K562 (cell line): Measurements from ENCODE around the gene CPEB1. TPM values are rescaled to one million over a fixed set of nuclear protein-coding genes. Genes with fewer than 3 reads are reported as not detected.

Source experiments
- BRD9 ChIP-seq: fragments of 450-650 bp; IDR thresholded peaks from 2 replicates; pipeline ENCODE4 v1.6.1; 2018; ENCODE audit warnings: low read depth; ENCODE audit not compliant: partially characterized antibody
- C11orf30 ChIP-seq: fragments of 450-650 bp; IDR thresholded peaks from 2 replicates; pipeline ENCODE4 v1.6.1; 2016; ENCODE audit warnings: low read depth, mild to moderate bottlenecking
- EP400 ChIP-seq: fragments of 450-650 bp; IDR thresholded peaks from 2 replicates; pipeline ENCODE4 v1.6.1; 2017; ENCODE audit warnings: antibody characterized with exemption, mild to moderate bottlenecking, moderate library complexity
- FOXK1 ChIP-seq: sonication (generic); formaldehyde crosslinking; IDR thresholded peaks from 2 replicates; pipeline ENCODE4 v1.8.0; 2022; ENCODE audit warnings: missing genetic modification reagents, mild to moderate bottlenecking, borderline replicate concordance
- RBM34 ChIP-seq: fragments of 200-400 bp; formaldehyde crosslinking; IDR thresholded peaks from 2 replicates; pipeline ENCODE4 v1.6.1; 2018; ENCODE audit warnings: low read length, borderline replicate concordance; ENCODE audit not compliant: insufficient read depth
- TAL1 ChIP-seq: fragments of 450-650 bp; IDR thresholded peaks from 2 replicates; pipeline ENCODE4 v1.6.1; 2016; ENCODE audit warnings: mild to moderate bottlenecking
- TEAD2 ChIP-seq: fragments of 450-650 bp; IDR thresholded peaks from 2 replicates; pipeline ENCODE4 v1.6.1; 2016; ENCODE audit warnings: missing genetic modification characterization, control low read depth, missing compliant biosample characterization
- ZNF175 ChIP-seq: fragments of 200-800 bp; sonication (Bioruptor generic); IDR thresholded peaks from 2 replicates; pipeline ENCODE4 v1.6.1; 2016; ENCODE audit warnings: low read depth, mild to moderate bottlenecking, missing genetic modification characterization, missing compliant biosample characterization
- ZNF318 ChIP-seq, 2 experiments: fragments of 450-650 bp; IDR thresholded peaks; 2 replicates each; pipeline ENCODE4 v1.6.1; 2016; ENCODE audit warnings: mild to moderate bottlenecking in 2 of 2, borderline replicate concordance in 1 of 2, low read depth in 1 of 2, moderate library complexity in 1 of 2
- ZNF586 ChIP-seq: fragments of 450-650 bp; formaldehyde crosslinking; conservative IDR thresholded peaks from 2 replicates; pipeline ENCODE4 v1.4.0; 2020; ENCODE audit warnings: mild to moderate bottlenecking, moderate library complexity
- polyA plus RNA-seq, 8 experiments: library from polyadenylated mRNA; depleted of rRNA in 4 of 8; stranded (reverse) in 5 of 8; unstranded in 3 of 8; fragments of >200 nt; fragmentation: Nextera tagmentation in 2 of 8; fragmentation: Illumina TruSeq in 1 of 8; extraction: Ambion mirVana in 2 of 8; extraction: Trizol in 1 of 8; gene quantifications; 2 replicates each; pipeline versions ENCODE4 v1.2.1 to v1.2.3, GENCODE V29; 2011 to 2014; ENCODE audit warnings: inconsistent platforms in 1 of 8, missing spikeins in 1 of 8
- total RNA-seq, 7 experiments: library from RNA; depleted of rRNA in 6 of 7; stranded (reverse); fragments of >200 nt in 6 of 7; fragmentation: Illumina TruSeq in 2 of 7; extraction: Trizol in 2 of 7; gene quantifications; 2 replicates each; pipeline versions ENCODE4 v1.2.1 to v1.2.3, GENCODE V29; 2011 to 2021; ENCODE audit warnings: low replicate concordance in 1 of 7
- TF ChIP-seq, protein P1 (sequence below), 2 experiments: IDR thresholded peaks in 1 of 2; conservative IDR thresholded peaks in 1 of 2; 2 replicates each; pipeline ENCODE4 v1.6.1; 2016; ENCODE audit warnings: low read depth in 2 of 2, mild to moderate bottlenecking in 1 of 2, missing compliant biosample characterization in 1 of 2, missing genetic modification characterization in 1 of 2, moderate library complexity in 1 of 2
- TF ChIP-seq, protein P2 (sequence below): fragments of 450-650 bp; IDR thresholded peaks from 2 replicates; pipeline ENCODE4 v1.6.1; 2018; ENCODE audit not compliant: partially characterized antibody

The CPEB1 gene
- total and polyA plus RNA-seq, 9 of the 15 experiments (the other 6 are each of a cell fraction or from before 2014, with no cell fraction given) = 2.2 to 13.4 (median 9.7) TPM

- TF ChIP-seq ZNF318 (IDR thresholded peaks at IDR 0.05; ENCODE audit: borderline replicate concordance in 1 of 2, low read depth in 1 of 2) (no peak), ZNF175 (CRISPR knock-in tag) (no peak), BRD9 (no peak), TEAD2 (no peak), FOXK1 (CRISPR knock-in tag) (no peak), RBM34 (no peak), TAL1 (peak; percentile 79), ZNF586 (no peak), EP400 (no peak), C11orf30 (no peak)
- TF ChIP-seq, protein P1, sequence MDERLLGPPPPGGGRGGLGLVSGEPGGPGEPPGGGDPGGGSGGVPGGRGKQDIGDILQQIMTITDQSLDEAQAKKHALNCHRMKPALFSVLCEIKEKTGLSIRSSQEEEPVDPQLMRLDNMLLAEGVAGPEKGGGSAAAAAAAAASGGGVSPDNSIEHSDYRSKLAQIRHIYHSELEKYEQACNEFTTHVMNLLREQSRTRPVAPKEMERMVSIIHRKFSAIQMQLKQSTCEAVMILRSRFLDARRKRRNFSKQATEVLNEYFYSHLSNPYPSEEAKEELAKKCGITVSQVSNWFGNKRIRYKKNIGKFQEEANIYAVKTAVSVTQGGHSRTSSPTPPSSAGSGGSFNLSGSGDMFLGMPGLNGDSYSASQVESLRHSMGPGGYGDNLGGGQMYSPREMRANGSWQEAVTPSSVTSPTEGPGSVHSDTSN (CRISPR knock-in tag; IDR thresholded peaks at IDR 0.05; ENCODE audit: low read depth) = no peak
- TF ChIP-seq, protein P1 (tag; conservative IDR thresholded peaks at IDR 0.05; ENCODE audit: low read depth) = peak; percentile 72
- TF ChIP-seq, protein P2, sequence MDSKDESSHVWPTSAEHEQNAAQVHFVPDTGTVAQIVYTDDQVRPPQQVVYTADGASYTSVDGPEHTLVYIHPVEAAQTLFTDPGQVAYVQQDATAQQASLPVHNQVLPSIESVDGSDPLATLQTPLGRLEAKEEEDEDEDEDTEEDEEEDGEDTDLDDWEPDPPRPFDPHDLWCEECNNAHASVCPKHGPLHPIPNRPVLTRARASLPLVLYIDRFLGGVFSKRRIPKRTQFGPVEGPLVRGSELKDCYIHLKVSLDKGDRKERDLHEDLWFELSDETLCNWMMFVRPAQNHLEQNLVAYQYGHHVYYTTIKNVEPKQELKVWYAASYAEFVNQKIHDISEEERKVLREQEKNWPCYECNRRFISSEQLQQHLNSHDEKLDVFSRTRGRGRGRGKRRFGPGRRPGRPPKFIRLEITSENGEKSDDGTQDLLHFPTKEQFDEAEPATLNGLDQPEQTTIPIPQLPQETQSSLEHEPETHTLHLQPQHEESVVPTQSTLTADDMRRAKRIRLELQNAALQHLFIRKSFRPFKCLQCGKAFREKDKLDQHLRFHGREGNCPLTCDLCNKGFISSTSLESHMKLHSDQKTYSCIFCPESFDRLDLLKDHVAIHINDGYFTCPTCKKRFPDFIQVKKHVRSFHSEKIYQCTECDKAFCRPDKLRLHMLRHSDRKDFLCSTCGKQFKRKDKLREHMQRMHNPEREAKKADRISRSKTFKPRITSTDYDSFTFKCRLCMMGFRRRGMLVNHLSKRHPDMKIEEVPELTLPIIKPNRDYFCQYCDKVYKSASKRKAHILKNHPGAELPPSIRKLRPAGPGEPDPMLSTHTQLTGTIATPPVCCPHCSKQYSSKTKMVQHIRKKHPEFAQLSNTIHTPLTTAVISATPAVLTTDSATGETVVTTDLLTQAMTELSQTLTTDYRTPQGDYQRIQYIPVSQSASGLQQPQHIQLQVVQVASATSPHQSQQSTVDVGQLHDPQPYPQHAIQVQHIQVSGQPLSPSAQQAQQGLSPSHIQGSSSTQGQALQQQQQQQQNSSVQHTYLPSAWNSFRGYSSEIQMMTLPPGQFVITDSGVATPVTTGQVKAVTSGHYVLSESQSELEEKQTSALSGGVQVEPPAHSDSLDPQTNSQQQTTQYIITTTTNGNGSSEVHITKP = no peak
These were observed 11.4 kb downstream of the CPEB1 start (continued) for GRCh38 chr15:82635798-82636197.
